MM.1S (cell line): ENCODE data around the gene TMEM260.

Source experiments
- DNase-seq: peaks from one replicate; pipeline ENCODE4 v3.0.0-alpha.2; 2015
- H2AFZ ChIP-seq: fragments of 300-600 bp; sonication (generic); 2 replicates; pipeline ENCODE4 v1.6.0; 2016; ENCODE audit warnings: antibody characterized with exemption, low read length
- H3F3A ChIP-seq: fragments of 300-600 bp; sonication (generic); 2 replicates; pipeline ENCODE4 v1.6.1; 2016; ENCODE audit warnings: mild to moderate bottlenecking, antibody characterized with exemption, low read length, moderate library complexity, mixed read lengths; ENCODE audit not compliant: insufficient read depth
- H3K27ac ChIP-seq: fragments of 300-600 bp; sonication (generic); 2 replicates; pipeline ENCODE4 v1.5.1; 2016; ENCODE audit warnings: mild to moderate bottlenecking, low read length
- H3K27me3 ChIP-seq: fragments of 300-600 bp; sonication (generic); replicated peaks from 2 replicates; pipeline ENCODE4 v1.6.0; 2016; ENCODE audit warnings: low read length; ENCODE audit not compliant: insufficient read depth
- H3K36me3 ChIP-seq: fragments of 300-600 bp; sonication (generic); replicated peaks from 2 replicates; pipeline ENCODE4 v1.6.1; 2016; ENCODE audit warnings: mild to moderate bottlenecking, low read length, mixed read lengths; ENCODE audit not compliant: insufficient read depth
- H3K4me1 ChIP-seq: fragments of 300-600 bp; sonication (generic); 2 replicates; pipeline ENCODE4 v1.6.1; 2016; ENCODE audit warnings: low read length, mixed read lengths
- H3K4me2 ChIP-seq: fragments of 300-600 bp; sonication (generic); 2 replicates; pipeline ENCODE4 v1.6.0; 2016; ENCODE audit warnings: low read depth, low read length
- H3K4me3 ChIP-seq: fragments of 300-600 bp; sonication (generic); 2 replicates; pipeline ENCODE4 v1.5.1; 2016; ENCODE audit warnings: low read length, mixed read lengths
- H3K79me2 ChIP-seq: fragments of 300-600 bp; sonication (generic); 2 replicates; pipeline ENCODE4 v1.6.1; 2016; ENCODE audit warnings: mixed run types, low read length, mixed read lengths
- H3K9ac ChIP-seq: fragments of 300-600 bp; sonication (generic); 2 replicates; pipeline ENCODE4 v1.6.1; 2016; ENCODE audit warnings: low read length, mixed read lengths
- H3K9me2 ChIP-seq: fragments of 300-600 bp; sonication (generic); replicated peaks from 2 replicates; pipeline ENCODE4 v1.6.1; 2016; ENCODE audit warnings: mild to moderate bottlenecking, low read length, mixed read lengths; ENCODE audit not compliant: insufficient read depth
- H3K9me3 ChIP-seq: fragments of 300-600 bp; sonication (generic); replicated peaks from 2 replicates; pipeline ENCODE4 v1.6.1; 2016; ENCODE audit warnings: mild to moderate bottlenecking, low read length, mixed read lengths; ENCODE audit not compliant: insufficient read depth
- H4K20me1 ChIP-seq: fragments of 300-600 bp; sonication (generic); 2 replicates; pipeline ENCODE4 v1.6.1; 2016; ENCODE audit warnings: mild to moderate bottlenecking, low read length, moderate library complexity, mixed read lengths; ENCODE audit not compliant: insufficient read depth
- CTCF ChIP-seq: fragments of 300-600 bp; sonication (generic); IDR thresholded peaks from 2 replicates; pipeline ENCODE4 v1.5.1; 2016; ENCODE audit warnings: antibody characterized with exemption, low read length, mixed read lengths
- EZH2 ChIP-seq: fragments of 300-600 bp; sonication (generic); optimal IDR thresholded peaks from 2 replicates; pipeline ENCODE3; 2017; ENCODE audit warnings: low read depth, mild to moderate bottlenecking, antibody characterized with exemption, low read length, mixed read lengths
- EZH2phosphoT487 ChIP-seq: fragments of 300-600 bp; sonication (generic); IDR thresholded peaks from 2 replicates; pipeline ENCODE4 v1.6.1; 2018; ENCODE audit warnings: antibody characterized with exemption, low read length

The TMEM260 gene

GRCh38 chr14:56661478-56661877 is 81.9 kb downstream of the TMEM260 start:
- DNase-seq, result no peak
- no peaks in the 10 kb centered on the region for H3K4me1 ChIP-seq
- H3K9me2 ChIP-seq, result no peaks in the 10 kb centered on the region
- H3K27ac ChIP-seq, result no peak overlapping the region
- no peaks in the 10 kb centered on the region for H3K79me2 ChIP-seq
- TF ChIP-seq CTCF (no peak), EZH2phosphoT487 (no peak), EZH2 (no peak)
- H3F3A ChIP-seq, result no peaks in the 10 kb centered on the region
- no peaks in the 10 kb centered on the region for H3K27me3 ChIP-seq
- H3K9me3 ChIP-seq, result no peaks in the 10 kb centered on the region
- no peaks in the 10 kb centered on the region for H3K36me3 ChIP-seq
- H3K9ac ChIP-seq, result no peak overlapping the region
- no peak overlapping the region for H3K4me3 ChIP-seq
- no peak overlapping the region for H3K4me2 ChIP-seq
- H2AFZ ChIP-seq, result no peak overlapping the region
- no peaks in the 10 kb centered on the region for H4K20me1 ChIP-seq

GRCh38 chr14:56664811-56665421 is 85.3 kb downstream of the TMEM260 start:
- Histone ChIP-seq H3K27me3 (no peaks in the 10 kb centered on the region), H3K27ac (no peak overlapping the region), H3K36me3 (no peaks in the 10 kb centered on the region), H3K4me3 (no peak overlapping the region), H3K79me2 (no peaks in the 10 kb centered on the region), H4K20me1 (no peaks in the 10 kb centered on the region), H3F3A (no peaks in the 10 kb centered on the region), H3K4me1 (no peaks in the 10 kb centered on the region), H3K9ac (no peak overlapping the region), H2AFZ (no peak overlapping the region), H3K4me2 (no peak overlapping the region), H3K9me2 (no peaks in the 10 kb centered on the region), H3K9me3 (no peaks in the 10 kb centered on the region)
- no peak for TF ChIP-seq EZH2phosphoT487
- no peak for TF ChIP-seq CTCF
- no peak for TF ChIP-seq EZH2
- DNase-seq, result no peak

- Histone ChIP-seq H3K4me1 (no peaks in the 10 kb centered on the region), H3K36me3 (no peaks in the 10 kb centered on the region), H3K4me3 (no peak overlapping the region), H3K4me2 (no peak overlapping the region), H3K79me2 (no peaks in the 10 kb centered on the region), H4K20me1 (no peaks in the 10 kb centered on the region), H3F3A (no peaks in the 10 kb centered on the region), H3K27ac (no peak overlapping the region), H3K27me3 (no peaks in the 10 kb centered on the region), H3K9me2 (no peaks in the 10 kb centered on the region), H3K9ac (no peak overlapping the region), H2AFZ (no peak overlapping the region), H3K9me3 (no peaks in the 10 kb centered on the region)
- TF ChIP-seq EZH2 (no peak), CTCF (no peak), EZH2phosphoT487 (no peak)
- no peak for DNase-seq
Measured at GRCh38 chr14:56666294-56666693, 86.7 kb downstream of the TMEM260 start.
